SK-N-MC (cell line): ENCODE data around the gene PTPRN2.

Experiments
- EZH2 ChIP-seq: fragments of 200-600 bp; sonication (generic); IDR thresholded peaks from one replicate; pipeline ENCODE4 v1.6.1; 2017; ENCODE audit warnings: antibody characterized with exemption
- FOXP2 ChIP-seq: optimal IDR thresholded peaks from 2 replicates; pipeline ENCODE3; 2011; ENCODE audit warnings: mild to moderate bottlenecking, moderate library complexity; ENCODE audit not compliant: insufficient read depth; ENCODE audit errors: extremely low read length, control extremely low read depth
- POLR2AphosphoS5 ChIP-seq: IDR thresholded peaks from 2 replicates; pipeline ENCODE4 v1.6.1; 2012; ENCODE audit warnings: mild to moderate bottlenecking, low read depth, low read length, borderline replicate concordance

DNA sequence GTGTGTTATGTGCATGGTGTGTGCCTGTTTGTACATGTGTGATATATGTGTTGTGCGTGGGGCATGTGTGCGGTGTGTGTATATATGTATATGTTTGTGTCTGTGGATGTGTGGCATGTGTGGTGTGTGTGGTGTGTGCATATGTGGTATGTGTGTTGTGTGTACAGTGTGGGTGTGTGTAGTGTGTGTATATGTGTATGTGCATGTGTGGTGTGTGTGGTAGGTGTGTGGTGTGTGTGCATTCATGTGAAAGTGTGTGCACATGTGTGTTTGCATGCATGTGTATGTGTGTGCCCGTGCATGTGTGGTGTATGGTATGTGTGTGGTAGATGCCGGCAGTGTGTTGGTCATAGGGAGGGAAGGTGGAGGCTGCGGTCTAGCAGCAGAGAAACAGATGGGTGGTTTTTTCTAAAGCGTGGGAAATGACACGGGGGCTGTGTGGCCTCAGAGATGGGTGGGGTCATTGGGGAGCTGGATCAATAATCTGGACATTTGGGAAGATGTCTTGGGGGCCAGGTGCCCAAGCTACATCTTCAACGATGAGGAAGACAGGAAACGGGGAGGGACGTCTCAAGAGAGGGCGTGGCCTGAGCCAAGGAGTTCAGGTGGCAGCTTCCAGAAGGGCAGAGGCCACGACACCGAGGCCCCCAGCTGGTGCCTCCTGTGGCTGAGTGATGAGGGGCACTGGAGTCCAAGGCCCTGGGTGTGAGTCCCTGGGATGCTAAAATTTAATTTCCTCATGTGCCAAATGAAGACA, 769.5 kb downstream of the PTPRN2 start:
- TF ChIP-seq EZH2 (no peak), POLR2AphosphoS5 (no peak), FOXP2 (no peak)
